ENCODE results near the gene HSD17B2. TPM values are rescaled to one million over a fixed set of nuclear protein-coding genes. Genes with fewer than 3 reads are reported as not detected.

The HSD17B2 gene
- total RNA-seq, 1 donor from 2014 or later, result 1.2 TPM

- H3K9me3 Mint-ChIP-seq (ENCODE audit: low read depth), result peaks cover 19% of the 10 kb centered on the region
- no peaks in the 10 kb centered on the region for H3K27me3 Mint-ChIP-seq
- no peak for DNase-seq (ENCODE audit: low spot score, unreplicated experiment)
- TF ChIP-seq, protein P1, sequence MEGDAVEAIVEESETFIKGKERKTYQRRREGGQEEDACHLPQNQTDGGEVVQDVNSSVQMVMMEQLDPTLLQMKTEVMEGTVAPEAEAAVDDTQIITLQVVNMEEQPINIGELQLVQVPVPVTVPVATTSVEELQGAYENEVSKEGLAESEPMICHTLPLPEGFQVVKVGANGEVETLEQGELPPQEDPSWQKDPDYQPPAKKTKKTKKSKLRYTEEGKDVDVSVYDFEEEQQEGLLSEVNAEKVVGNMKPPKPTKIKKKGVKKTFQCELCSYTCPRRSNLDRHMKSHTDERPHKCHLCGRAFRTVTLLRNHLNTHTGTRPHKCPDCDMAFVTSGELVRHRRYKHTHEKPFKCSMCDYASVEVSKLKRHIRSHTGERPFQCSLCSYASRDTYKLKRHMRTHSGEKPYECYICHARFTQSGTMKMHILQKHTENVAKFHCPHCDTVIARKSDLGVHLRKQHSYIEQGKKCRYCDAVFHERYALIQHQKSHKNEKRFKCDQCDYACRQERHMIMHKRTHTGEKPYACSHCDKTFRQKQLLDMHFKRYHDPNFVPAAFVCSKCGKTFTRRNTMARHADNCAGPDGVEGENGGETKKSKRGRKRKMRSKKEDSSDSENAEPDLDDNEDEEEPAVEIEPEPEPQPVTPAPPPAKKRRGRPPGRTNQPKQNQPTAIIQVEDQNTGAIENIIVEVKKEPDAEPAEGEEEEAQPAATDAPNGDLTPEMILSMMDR (IDR thresholded peaks at IDR 0.05; ENCODE audit: unreplicated experiment), result no peak
- no peak overlapping the region for H3K27ac Mint-ChIP-seq
- no peaks in the 10 kb centered on the region for H3K4me1 Mint-ChIP-seq (ENCODE audit: low read depth)
- H3K4me3 Mint-ChIP-seq (ENCODE audit: low read depth), result no peak overlapping the region
- H3K36me3 Mint-ChIP-seq (ENCODE audit: insufficient read depth), result peaks cover 6% of the 10 kb centered on the region
These were observed 24.4 kb upstream of the HSD17B2 start for GRCh38 chr16:82010649-82011048.

DNA sequence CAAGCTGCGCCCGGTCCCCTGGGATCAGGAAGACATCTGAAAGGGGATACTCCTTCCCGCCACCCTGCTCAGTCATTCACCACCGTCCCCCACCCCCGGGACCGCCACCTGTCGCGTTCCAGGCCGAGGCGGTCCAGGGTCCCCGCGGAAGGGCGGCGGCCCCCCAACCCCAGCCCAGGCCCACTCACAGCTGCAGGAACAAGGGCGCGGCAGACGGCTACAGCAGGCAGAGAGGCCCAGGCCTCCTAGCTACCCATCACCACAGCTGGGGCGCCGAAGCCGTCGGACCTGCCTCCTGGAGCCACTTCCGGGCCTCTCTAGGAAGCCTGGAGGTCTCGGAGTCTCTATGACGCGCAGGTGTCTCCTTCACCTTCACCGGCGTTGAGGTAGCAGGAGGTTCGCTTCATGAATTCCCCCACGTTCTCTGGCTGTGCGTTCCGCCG is 23.8 kb upstream of the HSD17B2 start, which contains the start of gene SDR42E1:
Gene SDR42E1, minus strand, starts transcription at position 272 of the 443 bp plus-strand sequence. CDS start 10,612 bp downstream, outside the sequence.
- H3K4me3 Mint-ChIP-seq (ENCODE audit: low read depth), result no peak within 1 kb of the TSS
- H3K27me3 Mint-ChIP-seq, result no peaks in the 10 kb centered on the region
- TF ChIP-seq, protein P1 (IDR thresholded peaks at IDR 0.05; ENCODE audit: unreplicated experiment), result no peak
- H3K9me3 Mint-ChIP-seq (ENCODE audit: low read depth), result peaks cover 19% of the 10 kb centered on the region
- no peaks in the 10 kb centered on the region for H3K4me1 Mint-ChIP-seq (ENCODE audit: low read depth)
- no peak for DNase-seq (ENCODE audit: low spot score, unreplicated experiment)
- H3K27ac Mint-ChIP-seq, result no peak within 1 kb of the TSS
- peaks cover 6% of the 10 kb centered on the region for H3K36me3 Mint-ChIP-seq (ENCODE audit: insufficient read depth)

- H3K27me3 Mint-ChIP-seq, result peaks cover 1% of the 10 kb centered on the region
- peaks cover 5% of the 10 kb centered on the region for H3K36me3 Mint-ChIP-seq (ENCODE audit: insufficient read depth)
- H3K9me3 Mint-ChIP-seq (ENCODE audit: low read depth), result peaks cover 14% of the 10 kb centered on the region
- H3K4me3 Mint-ChIP-seq (ENCODE audit: low read depth), result no peak overlapping the region
- H3K27ac Mint-ChIP-seq, result no peak overlapping the region
- no peaks in the 10 kb centered on the region for H3K4me1 Mint-ChIP-seq (ENCODE audit: low read depth)
- no peak for DNase-seq (ENCODE audit: low spot score, unreplicated experiment)
- TF ChIP-seq, protein P1 (IDR thresholded peaks at IDR 0.05; ENCODE audit: unreplicated experiment), result no peak
These were observed 21.9 kb upstream of the HSD17B2 start for GRCh38 chr16:82013139-82013538.

DNA sequence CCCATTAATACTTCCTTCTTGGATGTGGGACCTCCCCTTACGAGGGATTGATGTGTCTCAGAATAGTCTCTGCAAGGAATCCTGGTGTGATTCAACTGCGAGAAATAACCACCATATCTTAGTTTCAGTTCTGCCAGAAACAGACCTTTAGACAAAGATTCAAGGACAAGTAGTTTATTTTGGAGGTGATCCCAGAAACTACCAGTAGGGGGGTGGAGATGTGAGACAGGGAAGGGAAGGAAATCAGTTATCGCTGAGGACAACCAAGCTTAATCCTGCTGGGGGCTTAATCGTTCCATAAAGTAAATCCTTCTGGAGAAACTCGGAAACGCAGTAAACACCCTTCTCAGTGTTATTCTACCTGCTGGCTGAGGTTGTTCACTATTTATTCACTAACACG is 18.8 kb upstream of the HSD17B2 start:
- Mint-ChIP-seq H3K9me3 (ENCODE audit: low read depth) (peaks cover 10% of the 10 kb centered on the region), H3K27ac (no peak overlapping the region), H3K36me3 (ENCODE audit: insufficient read depth) (peaks cover 3% of the 10 kb centered on the region), H3K27me3 (peaks cover 18% of the 10 kb centered on the region), H3K4me3 (ENCODE audit: low read depth) (no peak overlapping the region), H3K4me1 (ENCODE audit: low read depth) (no peaks in the 10 kb centered on the region)
- DNase-seq (ENCODE audit: low spot score, unreplicated experiment), result no peak
- TF ChIP-seq, protein P1 (IDR thresholded peaks at IDR 0.05; ENCODE audit: unreplicated experiment), result peak; percentile 36

- no peak overlapping the region for H3K4me3 Mint-ChIP-seq (ENCODE audit: low read depth)
- no peak for DNase-seq (ENCODE audit: low spot score, unreplicated experiment)
These were observed 18.1 kb upstream of the HSD17B2 start for GRCh38 chr16:82016964-82017363.

More at GRCh38 chr16:82016964-82017363, 18.1 kb upstream of the HSD17B2 start:
- Mint-ChIP-seq H3K4me1 (ENCODE audit: low read depth) (no peaks in the 10 kb centered on the region), H3K27me3 (peaks cover 18% of the 10 kb centered on the region), H3K27ac (no peak overlapping the region), H3K36me3 (ENCODE audit: insufficient read depth) (no peaks in the 10 kb centered on the region), H3K9me3 (ENCODE audit: low read depth) (peaks cover 5% of the 10 kb centered on the region)
- TF ChIP-seq, protein P1 (IDR thresholded peaks at IDR 0.05; ENCODE audit: unreplicated experiment), result no peak
